ENCODE results near the gene AGRP. TPM values are rescaled to one million over a fixed set of nuclear protein-coding genes. Genes with fewer than 3 reads are reported as not detected.

The AGRP gene
- not detected in 2 replicates for polyA plus RNA-seq (2011; rRNA removed)
- not detected in 2 replicates for polyA minus RNA-seq (2011; rRNA and poly(A)+ RNA removed)

GRCh38 chr16:67483150-67483549, at the start of gene AGRP:
AGRP (minus strand) TSS chr16:67483547; CDS start chr16:67483398, 149 bp downstream.
- TF ChIP-seq CTCF (IDR thresholded peaks at IDR 0.05; ENCODE audit: insufficient read depth, low read depth, low read length): no peak
- Histone ChIP-seq H3K27me3 (ENCODE audit: control insufficient read depth, insufficient read depth, low read length) (no peaks in the 10 kb centered on the region), H3K4me3 (ENCODE audit: low read depth, low read length) (no peak within 1 kb of the TSS), H3K36me3 (ENCODE audit: control insufficient read depth, insufficient read depth, low read length) (no peaks in the 10 kb centered on the region)
- CTCF ChIA-PET: interaction anchor here (0.7 to 8.8 kb wide), 3 partner anchors 33 to 56 kb away, joined by 3 to 63 read pairs (median 48); no protein-coding TSS in a partner anchor
- POLR2A ChIA-PET: no interaction called here
- DNase-seq (ENCODE audit: low read depth): no peak

- no peak for DNase-seq (ENCODE audit: low read depth)
- Histone ChIP-seq H3K27me3 (ENCODE audit: control insufficient read depth, insufficient read depth, low read length) (no peaks in the 10 kb centered on the region), H3K36me3 (ENCODE audit: control insufficient read depth, insufficient read depth, low read length) (no peaks in the 10 kb centered on the region; the same call in 1 of the 2 replicates), H3K4me3 (ENCODE audit: low read depth, low read length) (no peak overlapping the region)
- POLR2A ChIA-PET: interaction anchor here (0.6 kb wide), 1 partner anchor 129 kb away, joined by 3 read pairs; the partner anchor contains the start of gene ACD
- TF ChIP-seq CTCF (IDR thresholded peaks at IDR 0.05; ENCODE audit: insufficient read depth, low read depth, low read length): no peak
- CTCF ChIA-PET: interaction anchor here (1.2 to 2.9 kb wide), 5 partner anchors 10 to 135 kb away, joined by 3 to 34 read pairs (median 15); partner anchors contain the start of genes C16orf86 and ENKD1
These were observed 47.9 kb upstream of the AGRP start for GRCh38 chr16:67531247-67531646.

- no peaks in the 10 kb centered on the region for H3K27me3 ChIP-seq (ENCODE audit: control insufficient read depth, insufficient read depth, low read length)
- peak overlapping the region; percentile 77 for H3K4me3 ChIP-seq (ENCODE audit: low read depth, low read length)
- ChIA-PET CTCF (interaction anchor here (1.0 to 2.9 kb wide), 10 partner anchors 10 to 137 kb away, joined by 3 to 34 read pairs (median 6); partner anchors contain the start of genes C16orf86, CARMIL2, CTCF and ENKD1), POLR2A (interaction anchor here (0.6 to 0.9 kb wide), 2 partner anchors 9 to 130 kb away, joined by 3 read pairs; partner anchors contain the start of gene ACD)
- peak; percentile 23 for DNase-seq (ENCODE audit: low read depth)
- no peaks in the 10 kb centered on the region; the same call in 1 of the 2 replicates for H3K36me3 ChIP-seq (ENCODE audit: control insufficient read depth, insufficient read depth, low read length)
- no peak for TF ChIP-seq CTCF (IDR thresholded peaks at IDR 0.05; ENCODE audit: insufficient read depth, low read depth, low read length)
These were observed 46.9 kb upstream of the AGRP start for GRCh38 chr16:67530013-67530939.

- no peak for TF ChIP-seq CTCF (IDR thresholded peaks at IDR 0.05; ENCODE audit: insufficient read depth, low read depth, low read length)
- Histone ChIP-seq H3K36me3 (ENCODE audit: control insufficient read depth, insufficient read depth, low read length) (no peaks in the 10 kb centered on the region), H3K27me3 (ENCODE audit: control insufficient read depth, insufficient read depth, low read length) (no peaks in the 10 kb centered on the region), H3K4me3 (ENCODE audit: low read depth, low read length) (peak overlapping the region; percentile 77)
- POLR2A ChIA-PET: no interaction called here
- CTCF ChIA-PET: interaction anchor here (1.0 to 2.9 kb wide), 10 partner anchors 9 to 138 kb away, joined by 3 to 34 read pairs (median 6); partner anchors contain the start of genes C16orf86, CARMIL2, CTCF and ENKD1
- DNase-seq (ENCODE audit: low read depth): no peak
These were observed 46.2 kb upstream of the AGRP start for GRCh38 chr16:67529582-67530012.
